Endodermal cell (in vitro differentiated cells): ENCODE measurements around the gene NRDE2. TPM values are rescaled to one million over a fixed set of nuclear protein-coding genes. Genes with fewer than 3 reads are reported as not detected.

Experiments
- DNase-seq: peaks from one replicate; pipeline ENCODE4 v3.0.0-alpha.2; 2017
- H3K27ac ChIP-seq: 2 replicates; pipeline ENCODE4 v1.5.1; 2013; ENCODE audit warnings: mild to moderate bottlenecking, low read depth, low read length, moderate library complexity
- H3K27me3 ChIP-seq: 2 replicates; pipeline ENCODE4 v1.6.1; 2013; ENCODE audit warnings: mild to moderate bottlenecking, low read length, moderate library complexity; ENCODE audit not compliant: insufficient read depth, control insufficient read depth, poor library complexity, severe bottlenecking
- H3K36me3 ChIP-seq: 2 replicates; pipeline ENCODE4 v1.7.0; 2013; ENCODE audit warnings: mild to moderate bottlenecking, low read length, moderate library complexity; ENCODE audit not compliant: control insufficient read depth, insufficient read depth
- H3K4me1 ChIP-seq: one replicate; pipeline ENCODE4 v1.7.0; 2013; ENCODE audit warnings: low read length; ENCODE audit not compliant: control insufficient read depth, insufficient read depth
- H3K4me3 ChIP-seq: 2 replicates; pipeline ENCODE4 v1.5.1; 2013; ENCODE audit warnings: mild to moderate bottlenecking, low read length, moderate library complexity
- H3K9ac ChIP-seq: 2 replicates; pipeline ENCODE4 v1.6.1; 2013; ENCODE audit warnings: mild to moderate bottlenecking, low read length, moderate library complexity; ENCODE audit not compliant: poor library complexity, severe bottlenecking; ENCODE audit errors: extremely low read depth
- H3K9me3 ChIP-seq: 2 replicates; pipeline ENCODE4 v1.6.1; 2013; ENCODE audit warnings: mild to moderate bottlenecking, low read length, moderate library complexity; ENCODE audit not compliant: control insufficient read depth
- H3K27ac Mint-ChIP-seq: 2 replicates; pipeline ENCODE4 v1.8.0; 2020; ENCODE audit warnings: mixed read lengths
- H3K27me3 Mint-ChIP-seq: 2 replicates; pipeline ENCODE4 v1.8.0; 2021; ENCODE audit warnings: mild to moderate bottlenecking, mixed read lengths; ENCODE audit not compliant: insufficient read depth
- H3K36me3 Mint-ChIP-seq: 2 replicates; pipeline ENCODE4 v1.8.0; 2020; ENCODE audit warnings: low read depth, mixed read lengths
- H3K4me1 Mint-ChIP-seq: 2 replicates; pipeline ENCODE4 v1.8.0; 2020; ENCODE audit warnings: mixed read lengths
- H3K4me3 Mint-ChIP-seq: 2 replicates; pipeline ENCODE4 v1.8.0; 2020; ENCODE audit warnings: mild to moderate bottlenecking, moderate library complexity, mixed read lengths
- H3K9me3 Mint-ChIP-seq: 2 replicates; pipeline ENCODE4 v1.8.0; 2020; ENCODE audit warnings: mild to moderate bottlenecking, mixed read lengths
- WGBS, 2 experiments: methylation state at CpG; one replicate each; pipeline versions ENCODE4 v1.1.5 to v1.1.7; 2013; ENCODE audit warnings: missing lambda C conversion rate in 2 of 2, mixed read lengths in 1 of 2; ENCODE audit not compliant: insufficient coverage in 1 of 2, insufficient read length in 1 of 2; 5-methylcytosine and 5-hydroxymethylcytosine counted together
- long read RNA-seq, 4 experiments: library from polyadenylated mRNA in 2 of 4; library from RNA in 1 of 4; library from capped mRNA in 1 of 4; stranded (forward) in 3 of 4; unstranded in 1 of 4; transcript quantifications; one replicate each; pipeline ENCODE4 v2.0.0, GENCODE V29; 2020 to 2021; ENCODE audit warnings: inconsistent platforms in 1 of 4
- polyA plus RNA-seq, 2 experiments: library from polyadenylated mRNA; stranded (reverse); fragments of 50-300 nt; gene quantifications; one replicate each; pipeline ENCODE4 v1.2.3, GENCODE V29; 2013
- total RNA-seq, 2 donors: library from RNA; stranded (reverse); fragmentation: NEBNext Ultra II Directional in 1 of 2; extraction: Animal tissue kit (Norgen Biotek cat#: 25700) in 1 of 2; gene quantifications; 2 replicates in 1 of 2; 3 replicates in 1 of 2; pipeline ENCODE4 v1.2.1, GENCODE V29; 2021
- TF ChIP-seq, protein P1 (sequence below): fragments of 200-600 bp; sonication (generic); conservative IDR thresholded peaks from 2 replicates; pipeline ENCODE4 v1.5.0; 2021; ENCODE audit warnings: antibody characterized with exemption, mild to moderate bottlenecking

NRDE2 gene, protein sequence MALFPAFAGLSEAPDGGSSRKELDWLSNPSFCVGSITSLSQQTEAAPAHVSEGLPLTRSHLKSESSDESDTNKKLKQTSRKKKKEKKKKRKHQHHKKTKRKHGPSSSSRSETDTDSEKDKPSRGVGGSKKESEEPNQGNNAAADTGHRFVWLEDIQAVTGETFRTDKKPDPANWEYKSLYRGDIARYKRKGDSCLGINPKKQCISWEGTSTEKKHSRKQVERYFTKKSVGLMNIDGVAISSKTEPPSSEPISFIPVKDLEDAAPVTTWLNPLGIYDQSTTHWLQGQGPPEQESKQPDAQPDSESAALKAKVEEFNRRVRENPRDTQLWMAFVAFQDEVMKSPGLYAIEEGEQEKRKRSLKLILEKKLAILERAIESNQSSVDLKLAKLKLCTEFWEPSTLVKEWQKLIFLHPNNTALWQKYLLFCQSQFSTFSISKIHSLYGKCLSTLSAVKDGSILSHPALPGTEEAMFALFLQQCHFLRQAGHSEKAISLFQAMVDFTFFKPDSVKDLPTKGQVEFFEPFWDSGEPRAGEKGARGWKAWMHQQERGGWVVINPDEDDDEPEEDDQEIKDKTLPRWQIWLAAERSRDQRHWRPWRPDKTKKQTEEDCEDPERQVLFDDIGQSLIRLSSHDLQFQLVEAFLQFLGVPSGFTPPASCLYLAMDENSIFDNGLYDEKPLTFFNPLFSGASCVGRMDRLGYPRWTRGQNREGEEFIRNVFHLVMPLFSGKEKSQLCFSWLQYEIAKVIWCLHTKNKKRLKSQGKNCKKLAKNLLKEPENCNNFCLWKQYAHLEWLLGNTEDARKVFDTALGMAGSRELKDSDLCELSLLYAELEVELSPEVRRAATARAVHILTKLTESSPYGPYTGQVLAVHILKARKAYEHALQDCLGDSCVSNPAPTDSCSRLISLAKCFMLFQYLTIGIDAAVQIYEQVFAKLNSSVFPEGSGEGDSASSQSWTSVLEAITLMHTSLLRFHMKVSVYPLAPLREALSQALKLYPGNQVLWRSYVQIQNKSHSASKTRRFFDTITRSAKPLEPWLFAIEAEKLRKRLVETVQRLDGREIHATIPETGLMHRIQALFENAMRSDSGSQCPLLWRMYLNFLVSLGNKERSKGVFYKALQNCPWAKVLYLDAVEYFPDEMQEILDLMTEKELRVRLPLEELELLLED
- total RNA-seq: 10 to 100 TPM; 18.3 to 19.5 TPM
- 11.3 TPM for polyA plus RNA-seq (2013, experiment 1 of 2)
- 9.2 TPM for polyA plus RNA-seq (2013, experiment 2 of 2)
- long read RNA-seq, experiment 1, partial matches to known transcripts: 2 of 4 reads
- long read RNA-seq, experiment 1, other reads (novel, unspliced or antisense): 1 of 4 reads
- long read RNA-seq, experiment 2, full-length matches to known transcripts: 7 of 15 reads
- long read RNA-seq, experiment 2, partial matches to known transcripts: 2 of 15 reads
- long read RNA-seq, experiment 2, other reads (novel, unspliced or antisense): 6 of 15 reads
- long read RNA-seq, experiment 3, full-length matches to known transcripts: 10 of 25 reads
- long read RNA-seq, experiment 3, partial matches to known transcripts: 3 of 25 reads
- long read RNA-seq, experiment 3, other reads (novel, unspliced or antisense): 12 of 25 reads
- long read RNA-seq, experiment 4, partial matches to known transcripts: 7 of 8 reads
- long read RNA-seq, experiment 4, other reads (novel, unspliced or antisense): 1 of 8 reads

DNA sequence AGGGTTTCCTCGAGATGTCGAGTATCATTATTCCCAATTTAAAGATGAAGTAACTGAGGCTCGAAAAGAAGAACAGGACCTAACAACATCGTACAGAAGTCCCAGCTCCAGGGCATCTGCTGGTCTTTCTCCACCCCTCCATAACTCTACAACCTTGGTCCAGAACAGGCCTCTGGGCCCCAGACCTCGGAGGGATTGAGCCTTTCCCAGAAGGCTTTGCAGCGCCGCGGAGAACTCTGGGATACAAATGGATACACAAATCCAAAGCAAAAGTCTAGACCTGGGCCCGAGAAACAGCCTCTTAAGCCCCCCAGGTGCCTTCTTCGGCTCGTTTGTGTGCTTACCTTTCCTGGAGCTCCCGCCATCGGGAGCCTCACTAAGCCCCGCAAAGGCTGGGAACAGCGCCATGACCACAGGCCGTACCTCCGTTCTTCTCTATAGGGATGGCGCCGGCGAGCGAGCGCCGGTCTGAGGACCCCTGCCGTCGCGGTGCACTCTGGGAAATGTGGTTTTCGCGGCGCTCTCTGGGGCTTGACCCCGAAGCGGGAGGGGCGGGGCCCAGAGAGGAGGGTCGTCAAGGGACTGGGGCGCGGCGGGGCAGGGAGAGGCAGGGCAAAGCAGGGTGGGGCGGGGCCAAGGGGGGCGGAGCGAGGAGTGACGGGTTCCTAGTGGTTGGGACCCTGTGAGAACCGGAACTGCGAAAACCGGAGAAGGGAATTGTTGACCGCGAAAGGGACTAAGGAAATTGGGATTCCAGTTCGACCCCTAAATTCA, at the start of gene NRDE2:
Gene NRDE2, minus strand, starts transcription at position 445 of the 774 bp plus-strand sequence. Its CDS starts 37 bp downstream, at position 408.
- Mint-ChIP-seq H3K9me3 (no peaks in the 10 kb centered on the region), H3K4me1 (peaks cover 6% of the 10 kb centered on the region), H3K36me3 (peaks cover 8% of the 10 kb centered on the region), H3K27me3 (peaks cover 21% of the 10 kb centered on the region), H3K4me3 (peak within 1 kb of the TSS; percentile 70), H3K27ac (peak within 1 kb of the TSS; percentile 95)
- DNase-seq: peak; percentile 100
- H3K27me3 ChIP-seq: peaks cover 37% of the 10 kb centered on the region
- TF ChIP-seq, protein P1, sequence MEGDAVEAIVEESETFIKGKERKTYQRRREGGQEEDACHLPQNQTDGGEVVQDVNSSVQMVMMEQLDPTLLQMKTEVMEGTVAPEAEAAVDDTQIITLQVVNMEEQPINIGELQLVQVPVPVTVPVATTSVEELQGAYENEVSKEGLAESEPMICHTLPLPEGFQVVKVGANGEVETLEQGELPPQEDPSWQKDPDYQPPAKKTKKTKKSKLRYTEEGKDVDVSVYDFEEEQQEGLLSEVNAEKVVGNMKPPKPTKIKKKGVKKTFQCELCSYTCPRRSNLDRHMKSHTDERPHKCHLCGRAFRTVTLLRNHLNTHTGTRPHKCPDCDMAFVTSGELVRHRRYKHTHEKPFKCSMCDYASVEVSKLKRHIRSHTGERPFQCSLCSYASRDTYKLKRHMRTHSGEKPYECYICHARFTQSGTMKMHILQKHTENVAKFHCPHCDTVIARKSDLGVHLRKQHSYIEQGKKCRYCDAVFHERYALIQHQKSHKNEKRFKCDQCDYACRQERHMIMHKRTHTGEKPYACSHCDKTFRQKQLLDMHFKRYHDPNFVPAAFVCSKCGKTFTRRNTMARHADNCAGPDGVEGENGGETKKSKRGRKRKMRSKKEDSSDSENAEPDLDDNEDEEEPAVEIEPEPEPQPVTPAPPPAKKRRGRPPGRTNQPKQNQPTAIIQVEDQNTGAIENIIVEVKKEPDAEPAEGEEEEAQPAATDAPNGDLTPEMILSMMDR: no peak
- WGBS, 2 experiments: 4 to 5% methylated on average over 18 to 46 of the region's 46 CpGs
- peak within 1 kb of the TSS; percentile 38 for H3K27ac ChIP-seq
- no peaks in the 10 kb centered on the region for H3K9me3 ChIP-seq
- peak within 1 kb of the TSS; percentile 50 for H3K9ac ChIP-seq
- no peaks in the 10 kb centered on the region for H3K4me1 ChIP-seq
- H3K36me3 ChIP-seq: peaks cover 4% of the 10 kb centered on the region
- H3K4me3 ChIP-seq: peak within 1 kb of the TSS; percentile 84

DNA sequence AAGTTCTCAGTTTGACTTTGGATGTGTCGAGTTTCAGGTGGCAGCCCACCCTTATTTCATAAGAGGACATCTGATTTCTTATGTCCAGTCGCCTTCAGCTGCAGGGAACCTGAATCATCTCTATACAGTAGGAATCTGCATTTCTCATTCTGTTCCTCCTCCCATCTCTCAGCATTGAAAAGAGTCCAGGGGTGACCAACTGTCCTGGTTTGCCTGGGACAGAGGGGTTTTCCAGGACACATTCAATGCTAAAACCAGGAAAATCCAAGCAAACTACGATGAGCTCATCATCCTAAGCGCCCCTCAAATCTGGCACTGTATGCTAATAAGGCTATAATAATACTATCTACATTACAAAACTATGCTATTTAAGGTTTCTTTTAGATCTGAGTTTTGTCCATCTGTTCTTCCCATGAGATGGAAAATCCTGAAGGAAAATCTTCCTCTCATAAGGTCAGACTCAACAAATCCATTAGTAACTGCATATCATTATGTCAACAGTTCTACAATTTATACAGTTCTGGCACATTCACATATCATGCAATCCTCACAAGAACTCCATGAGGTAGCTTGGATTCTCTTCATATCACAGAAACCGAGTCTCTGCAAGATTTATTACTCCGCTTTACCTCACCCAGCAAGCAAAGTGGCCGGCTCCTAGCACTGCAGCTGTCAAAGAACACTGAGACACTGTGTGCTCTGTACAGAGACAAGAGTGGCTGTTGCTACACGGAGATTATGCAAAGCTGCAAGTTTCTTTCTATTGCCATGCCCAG, 49.5 kb upstream of the NRDE2 start:
- WGBS, 2 experiments: 87 to 96% methylated on average over 6 to 7 of the region's 8 CpGs
- H3K4me3 ChIP-seq: no peak overlapping the region
- H3K27me3 ChIP-seq: no peaks in the 10 kb centered on the region
- no peaks in the 10 kb centered on the region for H3K36me3 ChIP-seq
- peaks cover 21% of the 10 kb centered on the region for H3K4me1 Mint-ChIP-seq
- H3K27ac ChIP-seq: no peak overlapping the region
- H3K27me3 Mint-ChIP-seq: no peaks in the 10 kb centered on the region
- DNase-seq: no peak
- no peaks in the 10 kb centered on the region for H3K4me1 ChIP-seq
- H3K27ac Mint-ChIP-seq: no peak overlapping the region
- no peaks in the 10 kb centered on the region for H3K36me3 Mint-ChIP-seq
- H3K9me3 ChIP-seq: no peaks in the 10 kb centered on the region
- TF ChIP-seq, protein P1: no peak
- H3K9me3 Mint-ChIP-seq: no peaks in the 10 kb centered on the region
- no peak overlapping the region for H3K9ac ChIP-seq
- H3K4me3 Mint-ChIP-seq: no peak overlapping the region
